ENCODE data around the gene SEC23B.
"Not testable (repeated sequence)": the region's sequence is repeated elsewhere in the genome, so short reads cannot be mapped to it uniquely, and the experiment has no call there.

Gene SEC23B

DNA sequence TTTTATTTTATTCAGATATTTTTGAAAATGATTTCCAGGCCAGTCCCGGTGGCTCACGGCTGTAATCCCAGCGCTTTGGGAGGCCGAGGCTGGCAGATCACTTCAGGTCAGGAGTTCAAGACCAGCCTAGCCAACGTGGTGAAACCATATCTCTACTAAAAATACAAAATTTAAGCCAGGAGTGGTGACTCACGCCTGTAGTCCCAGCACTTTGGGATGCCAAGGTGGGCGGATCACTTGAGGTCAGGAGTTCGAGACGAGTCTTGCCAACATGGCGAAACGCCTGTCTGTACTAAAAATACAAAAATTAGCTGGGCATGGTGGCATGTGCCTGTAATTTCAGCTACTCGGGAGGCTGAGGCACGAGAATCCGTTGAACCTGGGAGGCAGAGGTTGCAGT is 19.0 kb downstream of the SEC23B start:
- not testable (repeated sequence) for DNase-seq

DNA sequence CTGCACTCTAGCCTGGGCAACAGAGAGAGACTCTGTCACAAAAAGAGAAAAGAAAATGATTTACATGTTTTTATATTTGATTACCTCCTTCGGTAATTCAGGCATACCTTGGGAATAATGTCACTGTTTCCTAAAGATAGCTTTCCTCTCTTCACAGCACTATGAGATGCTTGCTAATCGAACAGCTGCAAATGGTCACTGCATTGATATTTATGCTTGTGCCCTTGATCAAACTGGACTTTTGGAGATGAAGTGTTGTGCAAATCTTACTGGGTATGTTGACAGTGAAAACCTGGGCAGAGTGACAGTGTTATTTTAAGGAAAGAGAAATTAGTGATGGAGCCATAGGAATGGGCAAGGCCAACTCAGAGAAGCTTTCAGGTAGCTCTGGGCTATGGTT is 19.6 kb downstream of the SEC23B start:
- no peak for DNase-seq

DNA sequence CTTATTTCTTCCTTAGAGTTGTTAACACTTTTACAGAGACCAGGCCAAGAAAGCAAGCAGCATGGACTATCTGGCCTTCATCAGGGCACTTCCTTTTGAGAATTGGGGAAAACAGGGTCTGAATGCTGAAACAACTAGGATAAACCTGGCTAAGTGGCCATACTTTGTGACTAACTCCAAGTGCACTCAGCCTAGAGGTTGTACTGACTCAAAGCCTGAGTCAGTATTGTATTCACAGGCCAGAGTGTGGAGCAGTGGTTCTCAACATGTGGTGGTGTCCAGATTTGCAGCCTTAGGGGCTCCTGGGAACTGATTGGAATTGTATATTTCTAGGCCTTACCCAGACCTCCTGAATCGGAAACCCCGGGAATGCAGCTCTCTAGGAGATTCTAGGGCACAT is 20.1 kb downstream of the SEC23B start:
- no peak for DNase-seq

DNA sequence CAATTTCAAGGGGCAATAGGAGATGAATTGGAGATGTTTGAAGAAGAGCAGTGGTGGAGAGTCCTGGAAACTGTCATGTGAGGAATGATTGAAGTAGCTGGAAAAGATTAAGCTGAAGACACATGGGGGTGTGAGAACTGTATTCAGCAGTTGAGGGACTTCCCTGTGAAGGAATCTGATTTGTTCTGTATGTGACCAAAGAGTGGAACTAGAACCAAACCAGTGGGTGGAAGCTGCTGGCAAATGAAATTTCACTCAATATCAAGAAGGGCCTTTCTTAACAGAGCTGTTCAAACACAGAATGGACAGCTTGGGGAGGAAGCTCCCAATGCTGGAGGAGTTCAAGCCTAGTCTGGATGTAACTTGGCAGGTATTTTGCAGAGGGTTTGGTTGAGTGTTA is 21.3 kb downstream of the SEC23B start:
- DNase-seq = no peak

DNA sequence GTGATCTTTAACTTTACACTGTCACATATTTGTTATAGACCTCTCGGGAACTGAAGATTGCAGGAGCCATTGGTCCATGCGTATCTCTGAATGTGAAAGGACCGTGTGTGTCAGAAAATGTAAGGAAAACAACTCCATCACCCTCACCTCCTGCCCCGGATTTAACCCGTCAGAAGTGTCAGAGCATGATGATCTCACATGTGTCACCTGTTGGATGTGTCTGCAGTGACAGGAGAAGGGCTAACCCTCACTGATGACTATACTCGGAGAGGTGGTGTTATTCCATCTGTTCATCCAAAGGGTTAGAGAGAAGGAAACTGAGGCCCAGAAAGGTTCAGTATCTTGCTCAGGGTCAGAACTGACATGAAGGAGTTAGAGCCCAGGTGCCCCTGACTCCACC is 24.9 kb downstream of the SEC23B start:
- DNase-seq = no peak

DNA sequence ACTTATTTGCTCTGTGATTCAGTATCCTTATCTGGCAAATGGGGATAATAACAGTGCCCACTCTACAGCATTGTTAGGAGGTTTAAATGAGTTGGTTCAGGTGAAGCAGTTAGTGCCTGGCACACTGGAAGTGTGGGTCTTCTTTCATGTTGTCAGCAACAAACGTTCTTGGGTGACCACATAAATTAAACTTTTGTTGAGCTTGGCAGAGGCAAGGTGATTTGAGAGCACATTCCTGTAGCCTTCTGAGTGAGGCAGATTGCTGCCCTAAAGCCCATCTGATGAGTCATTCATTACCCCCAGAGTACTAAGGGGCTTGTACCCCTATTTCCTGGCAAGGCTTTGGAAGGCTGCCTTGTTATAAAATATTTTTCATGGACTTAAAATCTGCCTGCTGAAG is 25.8 kb downstream of the SEC23B start:
- no peak for DNase-seq

DNA sequence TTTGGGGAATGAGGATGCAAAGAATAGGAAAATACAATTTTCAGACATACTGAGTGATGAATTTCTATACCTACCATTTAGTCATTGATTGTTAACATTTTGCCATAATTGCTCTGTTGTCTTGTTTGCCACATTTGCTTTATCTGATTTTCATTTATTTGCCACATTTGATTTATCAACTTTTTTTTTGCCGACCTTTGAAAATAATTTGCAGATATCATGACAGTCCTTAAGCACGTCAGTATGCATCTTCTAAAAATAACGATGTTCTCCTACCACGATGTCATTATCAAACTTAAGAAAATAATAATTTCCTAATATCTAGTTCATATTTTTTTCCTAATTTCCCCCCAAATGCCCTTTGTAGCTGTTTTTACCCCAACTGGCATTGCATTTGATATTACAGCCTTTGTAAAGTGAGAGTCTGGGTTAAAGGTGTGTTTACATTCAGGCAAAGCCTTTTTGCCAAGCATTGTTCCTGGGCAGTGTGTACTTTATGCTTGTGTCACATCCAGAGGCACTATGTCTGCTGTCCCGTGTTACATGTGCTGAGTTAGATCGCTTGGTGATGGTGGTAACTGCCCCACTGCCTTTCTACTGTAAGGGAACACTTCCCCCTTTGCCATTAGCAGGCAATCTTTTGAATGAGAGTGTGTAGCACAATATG is 26.4 kb downstream of the SEC23B start:
- DNase-seq = no peak

DNA sequence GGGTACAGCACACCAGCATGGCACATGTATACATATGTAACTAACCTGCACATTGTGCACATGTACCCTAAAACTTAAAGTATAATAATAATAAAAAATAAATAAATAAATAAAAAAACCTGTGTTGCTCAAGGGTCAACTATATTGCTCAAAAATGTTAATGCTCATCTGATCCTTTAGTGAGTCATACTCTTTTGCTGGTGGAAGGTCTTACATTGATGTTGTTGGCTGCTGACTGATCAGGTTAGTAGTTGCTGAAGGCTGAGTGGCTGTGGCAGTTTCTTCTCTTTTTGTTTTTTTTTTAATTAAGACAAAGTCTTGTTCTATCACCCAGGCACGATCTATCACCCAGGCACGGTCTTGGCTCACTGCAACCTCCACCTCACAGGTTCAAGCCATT is 29.9 kb downstream of the SEC23B start:
- DNase-seq = no peak

DNA sequence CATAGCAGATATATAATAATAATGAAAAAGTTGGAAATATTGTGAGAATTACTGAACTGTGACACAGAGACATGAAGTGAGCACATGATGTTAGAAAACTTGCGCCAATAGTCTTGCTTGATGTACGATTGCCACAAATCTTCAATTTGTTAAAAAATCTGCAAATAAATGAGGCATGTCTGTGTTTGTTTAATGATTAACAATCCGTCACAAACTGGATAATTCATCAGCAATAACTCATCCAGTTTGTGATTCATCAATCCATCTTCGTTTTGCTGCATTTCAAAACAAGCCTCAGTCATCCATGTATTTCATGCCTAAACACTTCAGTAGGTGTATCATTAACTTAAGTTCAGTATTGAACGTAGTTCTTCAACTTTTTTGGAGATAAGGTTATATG is 34.0 kb downstream of the SEC23B start:
- DNase-seq = no peak

DNA sequence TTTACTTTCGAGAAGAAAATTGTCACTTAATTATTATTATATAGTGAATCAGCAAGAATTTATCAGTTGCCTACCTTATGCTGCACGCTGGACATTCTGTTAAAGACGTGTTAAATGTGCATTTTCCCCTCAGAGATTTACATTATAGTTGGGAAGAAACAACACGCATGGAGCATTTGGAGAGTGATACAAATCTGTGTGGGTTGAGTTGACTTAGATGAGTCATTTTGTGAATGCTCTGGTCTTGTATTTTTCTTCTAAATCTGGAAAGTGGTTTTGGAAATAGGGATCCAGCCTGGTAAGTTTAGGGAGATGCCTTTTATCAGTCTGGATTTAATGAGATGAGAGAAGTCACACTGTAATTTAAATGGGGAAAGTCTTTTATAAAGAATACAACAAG is 35.5 kb downstream of the SEC23B start:
- DNase-seq = no peak

DNA sequence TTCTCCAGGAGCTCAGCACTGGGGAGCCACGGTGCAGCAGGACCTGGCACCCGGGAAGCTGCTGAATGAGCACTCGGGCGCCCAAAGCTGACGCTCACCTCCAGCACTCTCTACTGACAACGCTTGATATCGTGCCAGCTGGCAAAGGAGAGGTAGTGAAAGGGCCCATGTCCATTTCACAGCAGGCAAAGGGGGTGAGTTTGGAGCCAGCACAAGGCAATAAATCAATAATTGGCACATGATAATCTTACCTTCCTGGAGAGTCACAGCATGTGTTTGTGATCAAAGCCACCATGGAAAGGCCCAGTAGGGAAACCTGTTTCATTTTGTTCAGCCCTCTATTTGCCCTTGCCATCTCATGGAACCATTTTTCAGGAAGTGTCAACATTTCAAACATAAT is 36.2 kb downstream of the SEC23B start:
- no peak for DNase-seq

DNA sequence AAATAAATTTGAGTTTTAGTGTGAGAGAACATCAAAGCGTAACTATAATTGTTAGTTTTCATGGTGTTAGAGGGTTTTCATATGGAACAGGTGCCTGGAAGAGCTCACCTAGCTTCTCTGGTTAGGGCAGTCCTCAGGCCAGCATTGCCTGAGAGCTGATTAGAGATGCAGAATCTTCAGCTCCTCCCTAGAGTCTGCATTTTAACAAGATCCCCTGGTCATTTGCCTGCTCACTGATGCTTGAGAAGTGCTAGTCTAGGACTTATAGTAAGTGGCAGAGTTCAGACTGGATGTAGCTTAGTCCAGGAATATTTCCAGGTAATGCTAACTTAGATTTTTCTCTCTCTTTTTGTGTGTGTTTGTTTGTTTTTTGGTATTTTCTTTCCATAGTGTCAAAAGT is 37.8 kb downstream of the SEC23B start:
- DNase-seq = no peak

DNA sequence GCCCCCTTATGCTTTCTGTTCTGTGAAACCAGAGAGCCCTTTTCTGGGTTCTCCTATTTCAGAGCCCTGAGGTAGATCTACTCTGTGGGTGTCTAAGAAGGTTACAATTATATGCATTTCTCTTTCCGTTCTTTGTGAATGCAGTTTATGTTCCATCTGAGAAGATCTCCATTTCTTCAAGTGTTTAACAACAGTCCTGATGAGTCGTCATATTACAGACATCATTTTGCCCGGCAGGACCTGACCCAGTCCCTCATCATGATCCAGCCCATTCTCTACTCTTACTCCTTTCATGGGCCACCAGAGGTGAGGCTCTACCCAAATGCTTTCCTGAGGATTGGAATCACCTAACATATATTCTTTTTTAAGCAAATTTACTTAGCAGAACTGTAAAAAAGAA is 40.7 kb downstream of the SEC23B start:
- DNase-seq = no peak

DNA sequence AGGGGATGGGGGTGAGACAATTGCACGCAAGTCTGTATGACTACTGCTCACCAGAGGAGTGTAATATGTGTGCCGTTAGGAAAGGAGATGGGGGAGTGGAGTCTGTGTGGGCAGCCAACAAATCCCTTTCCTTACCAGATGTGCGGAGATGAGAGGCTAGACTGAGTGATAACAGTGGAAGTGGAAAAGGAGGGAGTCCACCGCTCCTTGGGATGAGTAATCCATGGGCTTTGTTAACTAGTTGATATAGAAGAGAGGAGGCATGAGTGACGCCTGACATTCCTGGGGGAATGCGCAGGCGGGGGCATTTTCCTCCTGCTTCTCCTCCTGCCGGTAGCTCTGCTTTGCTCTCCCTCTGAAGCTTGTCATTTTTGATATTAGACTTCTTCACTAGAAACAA is 46.0 kb downstream of the SEC23B start:
- DNase-seq = no peak

DNA sequence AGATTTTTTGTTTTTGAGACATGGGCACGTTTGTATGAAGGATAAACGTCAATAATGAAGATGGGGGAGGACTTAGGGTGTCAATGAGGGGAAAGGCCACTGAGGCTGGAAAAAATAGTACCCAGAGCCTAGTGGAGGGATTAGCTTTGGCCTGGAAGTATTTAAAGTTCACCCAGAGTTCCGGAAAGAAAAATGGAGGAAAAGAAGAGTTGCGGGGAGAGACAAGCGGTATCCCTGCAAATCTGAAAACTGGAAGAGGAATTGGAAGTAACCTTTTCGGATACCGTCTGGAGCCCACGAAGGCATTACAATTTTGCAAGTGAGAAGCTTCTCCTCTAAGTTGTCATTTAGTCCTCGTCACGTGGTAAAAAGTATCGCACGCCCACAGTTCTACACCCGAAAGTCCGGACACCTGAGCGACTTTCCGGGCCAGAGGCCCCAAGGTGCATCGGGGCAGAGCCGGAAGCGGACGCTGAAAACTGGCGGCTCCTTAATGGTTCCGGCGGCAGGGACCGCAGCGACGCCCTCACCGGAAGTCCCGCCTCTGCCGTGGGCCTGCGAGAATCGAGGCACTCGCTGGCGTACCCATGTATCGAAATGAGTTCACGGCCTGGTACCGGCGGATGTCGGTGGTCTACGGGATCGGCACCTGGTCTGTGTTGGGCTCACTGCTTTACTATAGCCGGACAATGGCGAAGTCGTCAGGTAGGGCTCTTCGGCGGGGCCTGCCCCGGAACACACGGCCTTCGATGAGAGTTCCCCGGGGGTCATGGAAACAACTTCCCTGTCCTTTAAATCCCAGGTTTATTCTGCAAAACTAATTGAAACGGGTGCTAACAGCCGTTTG is 59.4 kb downstream of the SEC23B start, which contains the start of gene SMIM26:
Gene SMIM26 (plus strand): TSS at position 541 of the 847 bp plus-strand sequence. CDS start 47 bp downstream, at position 588.
- peak; percentile 88 for DNase-seq

DNA sequence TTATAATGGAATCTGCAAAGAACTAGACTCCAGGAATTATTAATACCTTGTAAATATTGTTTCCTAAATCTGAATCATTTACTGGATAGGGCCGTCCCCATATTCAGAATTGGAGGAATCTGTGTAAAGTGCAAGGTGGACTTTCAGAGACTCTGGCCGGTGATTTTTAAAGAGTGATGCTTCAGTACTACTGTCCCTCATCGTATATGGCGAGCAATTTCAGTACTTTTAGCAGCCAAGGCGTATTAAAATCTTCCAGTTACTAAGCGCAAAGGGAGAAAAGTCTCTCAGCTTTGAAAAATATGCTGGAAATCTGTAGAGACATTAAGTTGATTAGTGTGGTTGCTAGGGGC is 60.0 kb downstream of the SEC23B start:
- DNase-seq = no peak

DNA sequence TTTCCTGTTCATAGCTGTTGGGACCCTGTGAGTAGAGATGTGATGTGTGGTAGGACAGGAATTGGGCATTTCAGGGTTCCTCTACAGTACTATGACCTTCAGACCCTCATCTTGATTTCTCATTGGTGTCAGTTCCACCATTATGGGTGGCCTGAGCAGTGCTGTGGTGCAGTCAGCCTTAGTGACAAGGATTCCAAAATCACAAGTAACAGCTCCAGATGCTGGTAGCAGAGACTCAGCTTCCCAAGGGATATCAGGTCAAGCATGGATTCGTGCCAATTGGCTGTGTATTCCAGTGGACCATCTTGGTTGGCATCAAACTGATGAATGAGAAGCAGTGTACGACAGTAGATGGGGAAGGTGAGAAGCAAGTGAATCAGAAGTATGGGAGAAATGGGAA is 63.3 kb downstream of the SEC23B start:
- DNase-seq = no peak

DNA sequence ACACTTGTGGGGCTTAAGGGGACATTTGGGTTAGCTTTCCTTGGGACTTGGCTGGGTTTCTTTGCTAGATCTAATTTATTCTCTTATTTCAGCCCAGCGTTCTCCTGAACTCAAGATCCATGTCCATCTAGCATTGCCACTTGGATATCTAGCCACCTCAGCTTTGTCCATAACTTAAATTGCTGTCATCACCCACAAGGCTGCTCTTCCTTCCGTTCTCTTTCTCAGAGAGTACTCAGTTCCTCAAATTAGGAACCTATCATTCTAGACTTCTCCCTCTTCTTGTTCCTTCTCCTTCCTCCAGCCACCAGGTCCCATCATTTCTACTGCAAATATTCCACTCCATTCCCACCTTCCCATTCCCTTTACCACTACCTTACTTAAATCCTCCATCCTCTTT is 63.8 kb downstream of the SEC23B start:
- no peak for DNase-seq

DNA sequence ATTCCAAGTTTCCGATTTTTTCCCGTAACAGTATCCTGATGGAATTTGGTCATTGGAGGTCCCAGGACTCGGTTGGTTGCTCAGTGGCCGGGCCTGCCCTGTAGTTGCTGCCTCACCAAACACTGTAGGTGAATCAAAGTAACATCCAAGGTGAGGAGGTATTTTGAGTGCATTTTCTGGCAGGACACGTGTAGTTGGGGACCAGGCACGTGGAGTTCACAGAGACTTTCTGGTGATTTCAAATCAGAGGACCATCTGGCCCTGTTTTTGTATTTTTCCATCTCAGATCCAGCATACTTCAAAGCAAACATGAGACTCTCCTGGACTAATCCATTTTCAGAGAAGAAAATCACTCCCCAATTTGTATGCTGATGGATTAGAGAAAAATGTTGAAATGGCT is 70.2 kb downstream of the SEC23B start:
- DNase-seq = no peak

DNA sequence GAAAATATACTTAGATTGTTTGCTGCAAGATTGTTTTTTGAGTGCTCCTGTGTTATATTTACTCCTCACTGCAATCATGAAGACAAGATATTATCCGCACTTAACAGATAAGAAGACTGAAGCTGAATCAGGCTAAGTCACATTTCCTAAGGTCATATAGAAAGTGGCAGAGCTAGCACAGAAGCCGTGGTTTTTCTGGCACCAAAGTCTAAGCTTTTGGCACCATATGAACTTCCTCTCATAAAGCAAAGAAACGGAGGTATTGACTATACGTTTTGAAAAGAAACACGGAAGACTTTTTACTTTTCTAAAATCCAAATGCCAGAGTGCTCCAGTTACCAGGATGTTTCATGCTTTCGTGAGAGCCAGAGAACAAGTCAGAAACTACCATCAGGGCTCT is 70.8 kb downstream of the SEC23B start:
- DNase-seq = no peak

DNA sequence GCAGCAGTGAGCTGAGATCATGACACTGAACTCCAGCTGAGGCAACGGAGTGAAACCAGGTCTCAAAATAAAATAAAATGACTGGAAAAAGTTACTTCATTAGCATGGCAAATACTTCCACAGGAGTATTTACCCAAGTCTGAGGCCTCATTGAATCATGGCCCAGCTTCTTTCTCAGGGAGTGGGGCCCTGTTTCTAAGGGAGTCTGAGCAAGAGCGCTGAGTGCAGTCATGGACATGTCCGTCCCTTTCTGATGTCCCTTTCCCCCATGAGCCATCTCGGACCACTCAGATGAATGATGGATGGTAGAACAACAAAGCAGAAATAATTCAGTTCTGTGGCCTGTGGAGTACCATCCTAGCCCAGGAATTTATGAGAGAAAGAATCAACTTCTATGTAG is 72.3 kb downstream of the SEC23B start:
- DNase-seq = no peak

DNA sequence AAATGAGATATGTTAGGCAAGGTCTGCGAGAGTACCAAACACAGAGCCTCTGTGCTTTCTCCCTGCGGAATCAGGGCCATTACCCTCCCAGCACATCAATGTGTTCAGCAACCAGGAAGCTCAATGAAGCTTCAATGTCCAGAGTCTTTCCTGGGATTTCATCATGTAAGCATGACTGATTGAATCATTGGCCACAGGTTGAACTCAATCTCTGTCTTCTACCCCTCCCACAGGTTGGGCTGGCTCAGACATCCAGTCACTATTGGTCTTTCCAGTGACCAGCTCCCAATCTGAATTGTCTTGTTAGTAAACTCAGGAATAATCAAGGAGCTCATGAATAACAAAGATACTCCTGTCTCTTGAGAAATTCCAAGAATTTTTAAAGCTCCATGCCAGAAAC is 77.4 kb downstream of the SEC23B start:
- DNase-seq = no peak

DNA sequence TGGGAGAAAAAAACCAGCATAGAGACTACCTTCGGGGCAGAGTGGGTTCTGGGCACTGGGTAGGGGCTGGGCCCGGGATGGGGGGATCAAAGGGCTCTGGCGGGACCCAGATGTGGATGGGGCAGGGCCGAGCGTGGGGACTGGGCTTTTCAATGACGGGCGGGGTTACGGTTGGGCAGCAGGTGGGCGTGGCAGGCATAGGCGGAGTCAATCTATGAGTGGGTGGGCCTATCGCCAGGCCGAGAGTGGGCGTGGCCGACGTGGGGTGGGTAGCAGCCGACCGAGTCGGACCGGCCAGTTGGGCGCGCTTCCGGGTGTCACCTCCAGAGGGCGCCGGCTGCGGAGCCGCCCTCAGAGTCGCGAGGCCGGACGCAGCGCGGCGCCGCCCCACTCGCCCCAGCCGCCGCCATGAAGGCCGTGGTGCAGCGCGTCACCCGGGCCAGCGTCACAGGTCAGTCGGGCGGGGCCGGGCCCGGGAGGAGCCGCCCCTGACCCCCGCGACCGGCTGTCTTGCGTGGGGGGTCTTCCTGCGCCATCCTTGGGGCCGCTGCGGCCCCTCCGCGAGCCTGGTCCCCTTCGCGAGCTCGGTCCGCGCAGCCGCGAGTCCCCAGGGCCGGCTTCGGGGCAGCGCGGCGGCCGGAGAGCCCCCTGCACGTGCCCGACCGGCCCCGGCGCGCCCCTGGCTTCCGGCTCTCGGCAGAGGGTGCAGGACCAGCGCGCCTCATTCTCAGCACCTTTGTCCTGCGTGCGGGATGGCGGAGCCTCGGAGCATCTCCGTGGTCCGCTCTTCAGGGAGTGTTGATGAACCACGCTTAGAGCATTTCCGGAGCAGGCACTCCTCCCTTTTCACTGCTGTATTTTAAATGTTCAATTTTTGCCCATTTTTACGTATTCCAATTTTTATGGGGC is 80.2 kb downstream of the SEC23B start, which contains the start of gene DTD1:
Gene DTD1 (plus strand): TSS at position 390 of the 909 bp plus-strand sequence. CDS start 19 bp downstream, at position 409.
- DNase-seq = peak; percentile 92

DNA sequence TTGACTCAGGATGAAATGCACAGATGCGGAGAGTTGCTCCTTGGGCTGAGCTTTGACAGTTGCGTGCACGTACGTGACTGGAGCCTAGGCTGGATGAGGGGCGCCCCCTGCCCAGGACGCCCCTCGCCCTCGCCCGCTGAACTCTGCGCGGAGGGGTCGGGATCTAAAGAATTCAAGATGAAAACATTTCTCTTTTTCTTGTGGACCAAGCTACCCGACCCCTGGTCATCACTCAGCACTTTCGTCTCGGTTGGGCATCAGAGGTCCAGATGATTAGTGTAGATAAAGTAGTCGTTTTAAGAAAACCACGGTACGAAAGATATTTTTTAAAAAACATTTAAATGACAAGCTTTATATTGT is 80.8 kb downstream of the SEC23B start:
- DNase-seq = no peak
